Astrocyte (in vitro differentiated cells and primary cell): ENCODE results near the gene TOB1.

Experiments
- EZH2 ChIP-seq: IDR thresholded peaks from 2 replicates; pipeline ENCODE4 v1.6.1; 2012; ENCODE audit warnings: mild to moderate bottlenecking, low read length, inconsistent platforms; ENCODE audit not compliant: insufficient read depth
- TF ChIP-seq, protein P1 (sequence below): IDR thresholded peaks from 2 replicates; pipeline ENCODE4 v1.5.1; 2011; ENCODE audit warnings: low read depth, mild to moderate bottlenecking, inconsistent platforms, low read length, moderate library complexity; ENCODE audit not compliant: insufficient read depth

- TF ChIP-seq, protein P1, sequence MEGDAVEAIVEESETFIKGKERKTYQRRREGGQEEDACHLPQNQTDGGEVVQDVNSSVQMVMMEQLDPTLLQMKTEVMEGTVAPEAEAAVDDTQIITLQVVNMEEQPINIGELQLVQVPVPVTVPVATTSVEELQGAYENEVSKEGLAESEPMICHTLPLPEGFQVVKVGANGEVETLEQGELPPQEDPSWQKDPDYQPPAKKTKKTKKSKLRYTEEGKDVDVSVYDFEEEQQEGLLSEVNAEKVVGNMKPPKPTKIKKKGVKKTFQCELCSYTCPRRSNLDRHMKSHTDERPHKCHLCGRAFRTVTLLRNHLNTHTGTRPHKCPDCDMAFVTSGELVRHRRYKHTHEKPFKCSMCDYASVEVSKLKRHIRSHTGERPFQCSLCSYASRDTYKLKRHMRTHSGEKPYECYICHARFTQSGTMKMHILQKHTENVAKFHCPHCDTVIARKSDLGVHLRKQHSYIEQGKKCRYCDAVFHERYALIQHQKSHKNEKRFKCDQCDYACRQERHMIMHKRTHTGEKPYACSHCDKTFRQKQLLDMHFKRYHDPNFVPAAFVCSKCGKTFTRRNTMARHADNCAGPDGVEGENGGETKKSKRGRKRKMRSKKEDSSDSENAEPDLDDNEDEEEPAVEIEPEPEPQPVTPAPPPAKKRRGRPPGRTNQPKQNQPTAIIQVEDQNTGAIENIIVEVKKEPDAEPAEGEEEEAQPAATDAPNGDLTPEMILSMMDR = no peak
- no peak for TF ChIP-seq EZH2
Measured at GRCh38 chr17:50909765-50910605, 43.8 kb upstream of the TOB1 start.
